NCI-H748 (cell line): Measurements from ENCODE around the gene TPX2.
"Not testable (repeated sequence)": the region's sequence is repeated elsewhere in the genome, so short reads cannot be mapped to it uniquely, and the experiment has no call there.

ENCODE experiments used
- DNase-seq: peaks from one replicate; lab custom pipeline; 2025; ENCODE audit not compliant: unreplicated experiment; lab: John Stamatoyannopoulos, UW

Gene TPX2

DNA sequence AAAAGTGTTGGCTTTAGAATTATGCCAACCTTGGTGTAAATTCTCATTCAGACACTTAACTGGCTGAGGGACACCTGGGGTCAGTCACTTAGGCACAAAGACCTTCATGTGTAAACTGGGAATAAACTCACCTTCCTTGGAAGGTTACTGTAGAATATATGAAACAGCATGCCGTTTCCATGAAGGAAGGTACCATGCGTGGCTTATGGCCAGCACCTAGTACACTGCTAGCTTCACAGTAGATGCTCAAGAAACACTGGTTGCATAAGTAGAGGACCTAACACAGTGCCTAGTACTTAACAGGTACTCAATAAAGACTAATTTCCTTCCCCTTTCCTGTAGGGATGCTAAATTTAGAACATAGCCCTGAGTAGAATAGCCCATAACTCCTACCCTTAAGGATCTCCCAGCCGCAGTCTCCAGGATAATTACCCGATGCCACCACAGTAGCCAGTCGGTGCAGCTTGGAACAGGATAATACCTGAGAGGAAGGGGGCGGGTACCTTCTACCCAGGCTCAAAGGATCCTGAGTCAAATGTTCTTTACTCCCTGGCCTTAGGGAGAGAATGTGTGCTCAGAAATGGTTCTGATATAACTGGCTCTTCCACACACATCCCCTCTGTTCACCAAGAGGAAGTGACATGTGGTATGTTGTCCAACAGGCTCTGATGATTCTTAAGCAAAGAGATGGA, 20.0 kb upstream of the TPX2 start:
- DNase-seq: peak; percentile 51

DNA sequence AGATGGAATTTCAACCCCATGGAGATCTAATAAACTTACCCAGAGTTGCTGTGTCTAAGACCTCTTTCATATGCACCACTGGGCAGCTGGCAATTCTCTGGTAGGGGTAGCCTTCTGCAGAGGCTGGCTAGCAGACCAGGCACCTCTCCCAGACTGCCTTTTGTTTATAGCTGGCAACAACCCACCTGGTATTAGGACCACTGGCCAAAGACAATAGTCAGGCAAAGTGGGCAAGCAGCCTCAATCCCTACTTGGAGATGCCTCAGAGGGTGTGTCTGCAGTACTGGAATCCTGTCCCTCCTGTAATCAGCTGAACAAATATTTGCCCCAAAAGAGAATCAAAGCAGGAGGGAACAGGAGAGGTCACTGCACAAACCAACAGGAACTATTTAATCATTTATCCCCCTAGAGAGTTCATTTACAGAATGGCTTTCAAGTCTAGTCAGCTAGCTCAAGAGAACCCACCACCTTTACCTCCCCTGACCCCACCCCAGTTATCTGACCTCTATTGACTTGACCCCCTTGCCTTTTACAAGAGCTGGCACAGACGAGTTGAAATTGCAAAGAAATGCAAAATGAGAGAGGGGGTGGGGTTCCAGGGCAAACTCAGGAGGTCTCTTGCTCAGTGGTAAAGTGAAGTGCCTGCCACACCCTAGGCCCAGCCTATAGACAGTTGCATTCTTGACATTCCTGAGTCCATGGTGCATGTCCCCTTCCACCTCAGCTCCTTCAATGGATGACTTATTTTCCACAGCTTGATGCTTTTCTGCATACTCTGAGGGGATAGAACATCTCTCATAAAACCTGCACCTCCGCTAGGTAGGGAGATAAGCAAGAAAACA, 19.2 kb upstream of the TPX2 start:
- DNase-seq: peak; percentile 73

DNA sequence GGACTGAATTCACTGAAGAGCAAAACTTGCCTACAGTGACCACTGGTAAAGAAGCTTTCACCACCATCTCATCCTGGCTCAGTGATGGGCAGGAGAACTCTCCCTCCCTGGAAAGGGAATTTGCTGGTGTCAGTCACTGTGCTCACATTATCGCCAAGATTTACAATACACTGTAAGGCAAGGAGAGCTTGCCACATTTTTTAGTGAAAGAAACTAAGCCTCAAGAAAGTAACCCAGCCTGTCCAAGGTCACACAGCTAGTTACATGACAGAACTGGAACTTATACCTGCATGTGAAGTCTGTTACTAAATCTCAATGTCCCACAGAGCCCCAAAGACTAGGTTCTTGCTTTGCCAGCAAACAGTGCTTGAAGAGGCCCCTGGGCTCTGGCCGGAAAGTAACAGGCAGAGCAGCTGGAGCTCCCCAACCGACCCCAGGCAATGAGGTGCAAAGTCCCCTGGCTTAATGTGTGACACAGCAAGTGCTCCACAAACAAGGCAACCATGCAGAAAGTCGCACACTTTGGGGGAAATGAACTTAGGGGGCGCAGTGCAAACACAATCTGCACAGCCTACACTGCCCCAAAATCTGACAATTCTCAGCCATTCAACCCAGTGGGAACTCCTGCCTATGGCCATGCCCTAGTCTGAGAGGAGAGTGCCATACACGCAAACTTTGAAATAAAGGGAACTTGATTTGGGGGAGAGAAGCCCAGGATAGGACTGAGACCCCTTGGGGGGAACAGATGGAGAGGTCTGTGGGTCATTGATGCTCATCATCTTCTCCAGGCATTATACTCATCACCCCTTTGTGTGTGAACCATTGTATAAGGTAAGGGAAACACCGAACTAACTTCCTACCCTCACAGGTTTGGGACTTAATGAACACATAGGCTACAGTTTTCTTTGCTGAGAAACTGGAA, 18.3 kb upstream of the TPX2 start:
- no peak for DNase-seq

DNA sequence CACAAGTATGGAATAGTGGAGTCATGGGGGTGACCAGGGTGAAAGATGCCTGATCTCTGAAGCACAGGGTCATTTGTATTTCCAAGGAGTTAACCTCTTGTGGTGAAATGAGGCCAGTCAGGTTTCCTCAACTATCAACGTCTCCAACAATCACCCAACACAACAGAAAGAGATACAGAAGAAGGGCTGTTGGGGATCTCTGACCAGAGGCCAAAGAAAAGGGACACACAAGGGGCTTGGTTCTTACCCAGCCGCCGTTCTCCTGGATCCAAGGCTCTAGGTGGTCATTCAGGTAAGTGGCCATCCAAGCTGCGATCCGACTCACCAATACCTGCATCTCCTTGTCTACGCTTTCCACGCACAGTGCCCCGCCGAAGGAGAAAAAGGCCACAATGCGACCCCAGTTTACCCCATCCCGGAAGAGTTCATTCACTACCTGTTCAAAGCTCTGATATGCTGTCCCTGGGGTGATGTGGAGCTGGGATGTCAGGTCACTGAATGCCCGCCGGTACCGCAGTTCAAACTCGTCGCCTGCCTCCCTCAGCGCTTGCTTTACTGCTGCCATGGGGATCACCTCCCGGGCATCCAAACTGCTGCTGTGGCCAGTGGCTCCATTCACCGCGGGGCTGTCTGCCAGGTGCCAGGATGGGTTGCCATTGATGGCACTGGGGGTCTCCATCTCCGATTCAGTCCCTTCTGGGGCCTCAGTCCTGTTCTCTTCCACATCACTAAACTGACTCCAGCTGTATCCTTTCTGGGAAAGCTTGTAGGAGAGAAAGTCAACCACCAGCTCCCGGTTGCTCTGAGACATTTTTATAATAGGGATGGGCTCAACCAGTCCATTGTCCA, 17.5 kb upstream of the TPX2 start:
- peak; percentile 57 for DNase-seq

DNA sequence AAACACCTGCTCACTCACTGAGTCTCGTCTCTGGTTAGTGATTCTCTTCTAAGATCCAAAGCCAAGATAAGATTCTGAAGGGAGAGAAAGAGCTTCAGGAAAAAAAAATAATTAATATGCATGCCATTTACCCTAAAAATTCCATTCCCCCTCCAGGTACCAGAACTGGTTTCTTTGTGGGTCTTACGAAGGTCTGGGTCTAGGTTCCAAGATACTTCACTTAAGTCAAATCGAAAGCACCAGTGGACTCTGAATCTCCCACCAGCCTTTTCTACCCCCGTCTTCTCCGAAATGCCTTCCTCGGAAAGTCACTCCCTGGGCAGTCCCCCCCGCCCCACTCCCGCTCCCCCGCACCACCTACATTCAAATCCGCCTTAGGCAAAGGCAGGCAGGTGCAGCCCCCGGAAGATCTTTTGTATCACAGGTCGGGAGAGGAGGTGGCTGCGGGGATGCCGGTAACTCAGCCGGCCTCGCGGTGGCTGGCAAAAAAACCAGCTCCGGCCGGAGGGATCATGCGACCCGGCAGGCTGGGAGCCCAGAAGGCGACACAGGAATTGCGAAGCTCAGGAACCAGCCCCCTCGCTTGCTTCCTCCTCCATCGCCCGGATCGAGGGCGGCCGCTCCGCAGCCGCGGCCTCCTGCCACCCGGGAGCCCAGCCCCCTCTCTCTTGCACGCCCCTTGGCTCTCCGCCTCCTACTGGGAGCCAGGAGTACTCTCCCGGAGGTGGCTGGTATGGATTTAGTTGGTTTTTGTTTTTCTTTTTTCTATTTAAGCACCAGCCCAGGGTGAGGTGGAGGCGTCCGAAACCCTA, 16.6 kb upstream of the TPX2 start, which contains the start of gene BCL2L1:
Gene BCL2L1, minus strand, starts transcription at position 612 of the 812 bp plus-strand sequence. CDS start 650 bp downstream, outside the sequence.
- DNase-seq: peak; percentile 83

DNA sequence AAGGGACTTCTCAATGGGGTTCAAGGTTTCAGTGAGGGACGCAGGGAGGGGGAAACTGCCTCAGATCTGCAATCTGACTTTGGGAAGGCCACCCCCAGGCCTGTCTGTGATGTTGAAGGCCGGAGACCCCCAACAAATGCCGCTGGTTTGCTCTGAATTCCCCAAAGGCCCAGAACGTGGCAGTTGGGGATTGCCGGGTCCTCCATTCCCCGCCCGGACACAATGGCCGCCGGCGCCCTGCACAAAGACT, 16.1 kb upstream of the TPX2 start:
- DNase-seq: no peak

DNA sequence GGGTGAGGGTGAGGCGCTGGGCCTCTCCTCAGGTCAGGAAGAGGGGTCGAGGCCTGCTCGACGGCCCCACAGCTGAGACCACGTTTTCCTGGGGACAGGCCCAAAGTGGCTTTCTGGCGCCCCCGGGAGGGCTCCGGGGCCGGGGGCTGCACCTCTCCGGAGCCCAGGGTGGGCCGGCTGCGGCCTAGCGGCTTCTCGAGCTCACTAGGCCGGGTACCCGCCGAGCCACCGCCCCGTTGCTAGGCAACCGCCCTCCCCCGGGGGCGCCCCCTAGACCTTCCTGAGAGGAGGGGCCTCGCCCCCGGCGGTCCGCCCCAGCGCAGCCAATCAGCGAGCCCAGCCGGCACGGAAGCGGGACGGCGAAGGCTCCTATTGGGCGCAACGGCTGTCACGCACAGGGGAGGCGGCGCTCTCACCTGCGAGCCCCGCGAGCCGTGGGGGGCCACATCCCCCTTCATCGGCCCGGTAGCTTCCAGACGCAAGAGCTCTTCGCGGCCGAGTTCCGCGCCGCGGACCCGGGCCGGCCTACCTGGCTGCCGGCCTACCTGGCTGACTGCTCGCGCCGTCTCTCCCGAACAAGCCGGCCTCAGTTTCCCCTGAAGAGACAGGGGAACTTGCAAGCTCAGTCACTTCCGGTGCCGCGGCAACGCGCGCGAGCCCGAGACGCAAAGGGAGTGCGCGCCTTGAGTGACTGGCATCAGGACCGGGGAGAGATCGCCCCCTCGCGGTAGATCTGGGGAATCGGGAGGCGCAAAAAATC, 15.6 kb upstream of the TPX2 start:
- peak; percentile 99 for DNase-seq

DNA sequence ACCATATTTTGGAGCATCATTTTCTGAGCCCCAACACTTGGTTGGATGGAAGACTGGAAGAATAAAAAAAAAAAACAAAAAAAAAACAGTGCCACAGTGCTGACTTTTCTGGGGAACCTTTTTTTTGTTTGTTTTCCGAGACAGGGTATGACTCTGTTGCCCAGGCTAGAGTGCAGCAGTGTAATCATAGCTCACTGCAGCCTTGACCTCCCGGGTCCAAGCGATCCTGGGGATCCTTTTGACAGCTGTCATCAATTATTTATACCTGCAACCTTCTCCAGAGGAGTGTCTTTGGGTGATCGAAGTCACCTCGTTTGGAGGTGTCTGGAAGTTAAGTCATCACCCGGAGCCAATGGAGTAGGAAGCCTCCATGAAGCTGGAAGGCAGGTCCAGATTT, 7.8 kb upstream of the TPX2 start:
- no peak for DNase-seq

DNA sequence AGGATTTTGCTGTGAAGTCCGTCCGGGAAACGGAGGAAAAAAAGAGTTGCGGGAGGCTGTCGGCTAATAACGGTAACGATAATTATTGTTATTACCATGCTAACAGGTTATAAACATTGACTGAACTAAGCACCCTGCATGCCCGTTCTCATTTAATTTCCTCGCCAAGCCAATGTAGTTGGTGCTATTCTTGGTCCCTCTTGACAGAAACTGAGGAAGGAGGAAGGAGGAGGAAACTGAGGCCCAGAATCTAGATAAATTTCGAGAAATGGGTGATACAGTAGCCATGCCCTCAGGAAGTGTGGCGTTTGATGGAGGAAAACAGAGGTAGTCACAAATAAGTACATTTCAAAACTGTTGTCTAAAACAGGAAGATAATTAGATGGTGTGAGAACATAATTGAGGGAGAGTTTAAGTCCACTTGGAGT, 474 bp downstream of the TPX2 start:
- DNase-seq: no peak

DNA sequence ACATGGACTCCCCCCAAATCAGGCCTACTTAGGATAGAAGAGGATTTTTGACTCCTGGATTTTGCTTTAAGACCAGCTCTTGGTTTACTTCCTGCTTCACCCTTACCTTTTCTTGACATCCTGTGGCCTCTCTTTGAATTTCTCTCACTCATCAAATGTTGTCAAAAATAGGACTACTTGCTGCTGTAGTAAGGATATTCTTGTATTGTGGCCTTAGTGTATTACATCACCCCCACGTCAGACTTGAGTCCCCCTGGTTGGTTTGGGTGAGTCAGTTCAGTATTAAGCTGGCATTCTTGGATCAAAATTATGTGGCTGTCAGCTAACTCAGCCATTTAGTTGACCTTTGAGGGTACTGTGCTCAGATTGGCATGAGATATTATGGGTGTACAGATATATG, 1.1 kb downstream of the TPX2 start:
- no peak for DNase-seq

DNA sequence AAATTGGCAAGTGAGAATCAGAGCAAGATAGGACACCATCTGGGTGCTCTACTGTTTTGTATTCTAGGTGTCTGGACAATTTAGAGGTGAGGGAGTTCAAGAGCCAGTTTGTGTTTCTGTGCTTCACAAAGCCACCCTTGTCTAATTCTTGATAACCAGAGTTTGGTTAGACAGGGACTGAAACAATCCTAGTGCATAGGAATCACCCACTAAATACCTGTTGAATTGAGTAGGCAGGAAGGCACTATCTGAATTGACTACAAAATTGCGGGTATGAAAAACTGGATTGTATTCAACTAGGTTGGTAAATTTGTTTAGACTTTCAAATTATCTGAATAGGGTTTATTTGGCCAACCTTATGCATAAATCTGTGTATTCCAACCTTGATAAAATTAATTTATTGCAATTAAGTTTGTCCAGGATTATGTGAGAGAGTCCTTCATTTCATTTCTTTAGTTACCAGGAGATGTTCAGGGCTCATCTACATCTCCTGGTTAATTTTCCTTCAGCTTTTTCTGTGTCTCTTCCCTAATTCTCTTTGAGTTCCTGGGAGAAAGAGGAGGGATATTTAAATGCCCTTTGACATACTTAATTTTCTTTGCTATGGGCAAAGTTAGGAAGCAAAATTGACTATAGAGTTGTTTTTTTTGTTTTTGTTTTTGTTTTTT, 1.7 kb downstream of the TPX2 start:
- DNase-seq: no peak

DNA sequence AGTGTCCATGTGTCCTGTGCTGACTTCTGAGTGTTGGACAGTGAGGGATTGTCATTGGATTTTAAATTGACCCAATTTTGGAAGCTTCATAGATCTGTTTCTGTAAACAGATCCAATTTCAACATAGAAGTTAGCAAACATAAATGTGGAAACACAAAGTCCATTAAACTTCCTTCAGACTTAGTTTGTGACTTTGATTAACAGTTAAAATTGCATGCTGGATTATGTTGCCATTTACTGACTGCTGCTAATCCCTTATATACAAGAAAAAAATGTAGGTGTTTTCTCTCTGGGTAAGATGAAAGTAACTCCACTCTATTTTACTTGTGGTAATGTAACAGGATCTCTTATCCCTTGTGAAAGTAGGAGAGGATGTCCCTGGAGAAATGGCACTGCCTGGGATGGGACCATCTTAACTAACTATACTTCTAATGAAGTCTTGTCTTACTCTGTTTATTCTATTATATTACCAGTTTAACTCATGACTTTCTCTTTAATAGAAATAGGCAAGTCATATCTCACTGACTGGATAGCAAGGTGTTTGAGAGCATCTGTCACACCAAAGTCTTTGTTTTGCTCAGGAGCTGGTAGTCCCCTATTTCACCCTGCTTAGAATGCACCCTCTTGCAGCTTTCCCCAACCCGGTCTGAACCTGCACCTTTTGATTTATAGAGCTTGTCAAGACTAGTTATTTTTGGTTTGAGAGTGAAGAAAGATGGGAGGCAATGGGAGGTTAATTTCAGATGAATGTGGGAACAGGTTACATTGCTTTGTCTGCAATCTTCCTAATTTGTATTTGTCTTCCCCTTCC, 7.2 kb downstream of the TPX2 start:
- no peak for DNase-seq

DNA sequence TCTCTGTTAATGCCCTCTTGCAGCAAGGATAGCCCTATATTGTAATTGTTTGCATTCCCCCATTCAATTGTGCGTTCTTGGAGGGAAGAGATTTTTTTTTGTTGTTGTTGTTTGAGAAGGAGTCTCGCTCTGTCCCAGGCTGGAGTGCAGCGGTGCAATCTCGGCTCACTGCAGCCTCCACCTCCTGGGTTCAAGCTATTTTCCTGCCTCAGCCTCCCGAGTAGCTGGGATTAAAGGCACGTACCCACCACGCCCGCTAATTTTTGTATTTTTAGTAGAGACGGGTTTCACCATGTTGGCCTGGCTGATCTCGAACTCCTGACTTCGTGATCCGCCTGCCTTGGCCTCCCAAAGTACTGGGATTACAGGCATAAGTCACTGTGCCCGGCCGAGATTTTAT, 7.9 kb downstream of the TPX2 start:
- not testable (repeated sequence) for DNase-seq

DNA sequence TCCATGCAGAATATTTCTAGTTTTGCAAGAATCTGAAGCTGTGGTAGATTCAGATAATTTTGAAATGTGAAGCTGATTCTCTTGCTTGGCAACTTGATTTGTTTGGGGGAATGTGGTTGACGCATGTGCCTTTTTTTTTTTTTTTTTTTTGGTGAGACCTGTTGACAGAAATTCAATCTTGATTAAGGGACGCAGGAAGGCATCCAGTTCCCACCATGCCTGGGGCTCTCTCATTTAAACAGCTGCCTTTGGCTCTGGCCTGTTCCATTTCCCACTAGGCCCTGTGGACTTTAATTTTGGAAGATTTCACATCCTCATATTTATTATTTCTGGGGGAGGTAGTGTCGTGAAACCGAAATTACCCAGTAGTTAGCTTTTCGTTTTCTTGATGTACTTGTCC, 8.6 kb downstream of the TPX2 start:
- DNase-seq: no peak

DNA sequence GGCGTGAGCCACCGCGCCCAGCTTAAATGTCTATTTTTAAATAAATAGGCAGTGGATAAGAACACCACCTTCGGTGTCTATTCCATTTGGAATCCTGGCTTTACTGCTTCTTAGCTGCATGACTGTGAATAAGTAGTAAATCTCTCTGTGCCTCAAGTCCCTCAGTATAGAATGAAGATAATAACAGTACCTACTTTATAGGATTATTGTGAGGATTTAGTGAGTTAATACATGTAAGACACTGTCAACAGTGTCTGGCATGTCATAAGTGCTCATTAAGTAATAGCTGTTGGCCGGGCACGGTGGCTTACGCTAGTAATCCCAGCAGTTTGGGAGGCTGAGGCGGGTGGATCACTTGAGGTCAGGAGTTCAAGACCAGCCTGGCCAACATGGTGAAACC, 10.1 kb downstream of the TPX2 start:
- no peak for DNase-seq

DNA sequence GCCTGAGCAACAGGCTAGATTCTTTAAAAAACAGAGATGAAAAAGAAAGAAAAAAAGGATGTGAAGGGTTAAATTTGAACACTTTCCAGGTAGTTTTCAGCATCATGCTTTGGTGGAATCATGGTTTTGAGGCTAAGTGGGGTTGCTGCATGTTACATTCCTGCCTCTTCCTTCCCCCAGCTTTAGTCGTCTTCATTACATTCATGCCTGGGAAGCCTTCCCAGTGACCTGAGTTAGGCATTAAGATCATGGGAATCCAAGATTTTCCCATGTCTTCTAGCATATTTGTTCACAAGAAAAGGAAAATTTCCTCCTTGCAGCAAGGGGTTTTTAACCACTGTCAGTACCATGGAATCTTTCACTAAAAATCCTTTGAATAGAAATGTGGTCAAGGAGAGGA, 12.0 kb downstream of the TPX2 start:
- DNase-seq: no peak

DNA sequence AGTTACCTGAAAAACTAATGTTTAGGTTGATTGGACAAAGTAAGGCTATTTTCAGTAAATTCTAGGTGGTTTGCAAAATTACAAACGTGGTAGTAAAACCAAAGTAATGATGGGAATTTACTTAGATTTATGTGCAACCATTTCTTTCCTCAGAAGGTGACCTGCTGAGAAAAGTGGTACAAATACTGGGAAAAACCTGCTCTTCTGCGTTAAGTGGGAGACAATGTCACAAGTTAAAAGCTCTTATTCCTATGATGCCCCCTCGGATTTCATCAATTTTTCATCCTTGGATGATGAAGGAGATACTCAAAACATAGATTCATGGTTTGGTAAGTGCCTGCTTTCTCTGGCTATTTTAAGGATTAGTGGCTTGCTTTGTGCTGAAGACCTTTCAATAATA, 18.2 kb downstream of the TPX2 start:
- DNase-seq: no peak

DNA sequence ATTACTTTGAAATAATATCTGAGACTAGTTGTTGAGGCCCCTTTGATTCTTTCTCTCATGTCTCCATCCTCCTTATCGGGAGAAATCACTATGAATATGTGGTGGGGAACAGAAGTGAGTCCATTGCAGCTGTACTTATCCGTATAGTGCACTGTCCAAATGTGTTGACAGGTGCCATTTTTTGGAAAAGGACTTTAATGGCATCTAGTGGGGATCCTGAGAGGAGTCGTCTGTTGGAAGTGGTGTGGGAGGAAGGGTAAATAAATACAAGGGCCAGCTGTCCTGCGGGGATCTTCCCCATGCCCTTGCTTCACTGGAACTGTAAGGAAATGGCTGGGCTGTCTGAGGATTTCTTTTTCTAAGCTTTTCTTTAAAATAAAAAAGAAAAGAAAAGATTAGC, 19.4 kb downstream of the TPX2 start:
- no peak for DNase-seq
